ENCODE data around the gene MT1M. TPM values are rescaled to one million over a fixed set of nuclear protein-coding genes. Genes with fewer than 3 reads are reported as not detected.

Gene MT1M
- total RNA-seq, 2 experiments from 2014 or later, result not detected

DNA sequence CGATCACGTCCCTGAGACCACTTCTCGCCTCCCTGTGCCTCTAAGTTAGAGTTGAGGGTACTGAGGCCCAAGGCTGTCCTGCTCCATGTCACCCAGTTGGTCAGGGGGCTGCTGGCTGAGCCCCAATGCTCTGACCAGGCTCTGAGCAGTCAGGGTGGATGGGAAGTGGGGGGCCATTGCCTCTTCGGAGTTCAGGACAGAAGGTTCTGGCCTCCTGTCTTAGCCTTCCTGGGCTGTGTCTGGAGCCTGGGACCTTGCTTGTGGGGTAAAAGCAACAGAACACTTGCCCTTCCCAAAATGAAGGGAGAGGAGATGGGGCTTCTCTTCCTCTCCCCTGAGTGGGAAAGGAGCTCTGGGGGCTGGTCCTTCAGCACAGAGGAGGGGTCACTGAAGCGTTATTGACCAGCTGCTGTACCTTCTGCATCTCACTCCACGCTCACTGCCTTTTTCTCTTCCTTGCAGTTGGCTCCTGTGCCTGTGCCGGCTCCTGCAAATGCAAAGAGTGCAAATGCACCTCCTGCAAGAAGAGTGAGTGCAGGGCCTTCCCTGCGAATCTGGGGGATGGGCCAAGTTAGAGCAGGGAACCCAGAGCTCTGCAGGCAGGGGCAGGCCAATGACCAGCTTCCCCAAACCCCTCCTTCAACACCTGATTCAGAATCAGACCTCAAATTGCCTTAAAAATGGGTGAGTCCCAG lies 50.4 kb downstream of the MT1M start:
- H3K36me3 ChIP-seq (ENCODE audit: insufficient read depth, low read length), result no peaks in the 10 kb centered on the region
- peak overlapping the region; percentile 78 for H3K4me2 ChIP-seq (ENCODE audit: low read length)
- intact Hi-C loops (cut with micrococcal nuclease; ENCODE audit: unreplicated experiment), result no loop called here
- POLR2A ChIA-PET, result interaction anchor here (0.5 to 2.0 kb wide), 6 partner anchors 13 to 1725 kb away, joined by 3 to 17 read pairs (median 3); no protein-coding TSS in a partner anchor
- H3K9me3 ChIP-seq (ENCODE audit: low read length), result no peaks in the 10 kb centered on the region
- H3K9me2 ChIP-seq (ENCODE audit: insufficient read depth, low read length), result no peaks in the 10 kb centered on the region
- CTCF ChIA-PET (ENCODE audit: unreplicated experiment), result interaction anchor here (1.9 kb wide), 1 partner anchor 19 kb away, joined by 9 read pairs; no protein-coding TSS in a partner anchor
- DNase-seq (ENCODE audit: low spot score), result peak; percentile 7
- peaks cover 22% of the 10 kb centered on the region for H3K4me1 ChIP-seq (ENCODE audit: insufficient read depth, low read length, poor library complexity, severe bottlenecking)
- no peaks in the 10 kb centered on the region for H4K20me1 ChIP-seq (ENCODE audit: insufficient read depth, low read length)
- TF ChIP-seq, protein P1, sequence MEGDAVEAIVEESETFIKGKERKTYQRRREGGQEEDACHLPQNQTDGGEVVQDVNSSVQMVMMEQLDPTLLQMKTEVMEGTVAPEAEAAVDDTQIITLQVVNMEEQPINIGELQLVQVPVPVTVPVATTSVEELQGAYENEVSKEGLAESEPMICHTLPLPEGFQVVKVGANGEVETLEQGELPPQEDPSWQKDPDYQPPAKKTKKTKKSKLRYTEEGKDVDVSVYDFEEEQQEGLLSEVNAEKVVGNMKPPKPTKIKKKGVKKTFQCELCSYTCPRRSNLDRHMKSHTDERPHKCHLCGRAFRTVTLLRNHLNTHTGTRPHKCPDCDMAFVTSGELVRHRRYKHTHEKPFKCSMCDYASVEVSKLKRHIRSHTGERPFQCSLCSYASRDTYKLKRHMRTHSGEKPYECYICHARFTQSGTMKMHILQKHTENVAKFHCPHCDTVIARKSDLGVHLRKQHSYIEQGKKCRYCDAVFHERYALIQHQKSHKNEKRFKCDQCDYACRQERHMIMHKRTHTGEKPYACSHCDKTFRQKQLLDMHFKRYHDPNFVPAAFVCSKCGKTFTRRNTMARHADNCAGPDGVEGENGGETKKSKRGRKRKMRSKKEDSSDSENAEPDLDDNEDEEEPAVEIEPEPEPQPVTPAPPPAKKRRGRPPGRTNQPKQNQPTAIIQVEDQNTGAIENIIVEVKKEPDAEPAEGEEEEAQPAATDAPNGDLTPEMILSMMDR (conservative IDR thresholded peaks at IDR 0.05; ENCODE audit: low read length), result no peak
- no peak for TF ChIP-seq EZH2phosphoT487 (IDR thresholded peaks at IDR 0.05; ENCODE audit: borderline replicate concordance, low read depth, low read length)
- H3K4me3 ChIP-seq (ENCODE audit: low read depth, low read length, poor library complexity, severe bottlenecking), result peak overlapping the region; percentile 69
- no peaks in the 10 kb centered on the region for H3K79me2 ChIP-seq (ENCODE audit: insufficient read depth, low read depth, low read length)
- no peak overlapping the region for H3K27ac ChIP-seq (ENCODE audit: low read depth, low read length, poor library complexity, severe bottlenecking)
- peak overlapping the region; percentile 65 for H2AFZ ChIP-seq (ENCODE audit: low read length)
- TSS peak; percentile 94 for BruUV-seq (replicated peaks)

Other genes with a start within 250 kb of the MT1M start
- 87.7 and 108 TPM in 2 replicates for gene AMFR, start 207.1 kb upstream of the MT1M start, total RNA-seq (2014; rRNA removed; shearing (Covaris generic))
- 101 and 105 TPM in 2 replicates for gene AMFR, start 207.1 kb upstream of the MT1M start, total RNA-seq (2022)
- 123 and 229 TPM in 2 replicates for gene NUDT21, start 181.3 kb upstream of the MT1M start, total RNA-seq (2014; rRNA removed; shearing (Covaris generic))
- 270 and 273 TPM in 2 replicates for gene NUDT21, start 181.3 kb upstream of the MT1M start, total RNA-seq (2022)
- 35.1 and 78.7 TPM in 2 replicates for gene OGFOD1, start 181.1 kb upstream of the MT1M start, total RNA-seq (2014; rRNA removed; shearing (Covaris generic))
- 45.3 and 56.8 TPM in 2 replicates for gene OGFOD1, start 181.1 kb upstream of the MT1M start, total RNA-seq (2022)
- 13.9 and 15.3 TPM in 2 replicates for gene BBS2, start 112.6 kb upstream of the MT1M start, total RNA-seq (2014; rRNA removed; shearing (Covaris generic))
- 14.1 and 18.3 TPM in 2 replicates for gene BBS2, start 112.6 kb upstream of the MT1M start, total RNA-seq (2022)
- not detected in 2 replicates for gene MT4, start 67.6 kb upstream of the MT1M start, total RNA-seq (2014; rRNA removed; shearing (Covaris generic))
- not detected in 2 replicates for gene MT4, start 67.6 kb upstream of the MT1M start, total RNA-seq (2022)
- gene MT3, start 43.1 kb upstream of the MT1M start, total RNA-seq (2014; rRNA removed; shearing (Covaris generic)), result not detected in 2 replicates
- not detected in 2 replicates for gene MT3, start 43.1 kb upstream of the MT1M start, total RNA-seq (2022)
- 27.2 and 40.0 TPM in 2 replicates for gene MT2A, start 24.1 kb upstream of the MT1M start, total RNA-seq (2014; rRNA removed; shearing (Covaris generic))
- 5.7 and 9.3 TPM in 2 replicates for gene MT2A, start 24.1 kb upstream of the MT1M start, total RNA-seq (2022)
- not detected in 2 replicates for gene MT1E, start 6.9 kb upstream of the MT1M start, total RNA-seq (2014; rRNA removed; shearing (Covaris generic))
- not detected in 2 replicates for gene MT1E, start 6.9 kb upstream of the MT1M start, total RNA-seq (2022)
- gene MT1A, start 6.0 kb downstream of the MT1M start, total RNA-seq (2014; rRNA removed; shearing (Covaris generic)), result not detected in 2 replicates
- gene MT1A, start 6.0 kb downstream of the MT1M start, total RNA-seq (2022), result not detected in 2 replicates
- gene MT1B, start 19.2 kb downstream of the MT1M start, total RNA-seq (2014; rRNA removed; shearing (Covaris generic)), result not detected in 2 replicates
- gene MT1B, start 19.2 kb downstream of the MT1M start, total RNA-seq (2022), result not detected in 2 replicates
- gene MT1F, start 25.3 kb downstream of the MT1M start, total RNA-seq (2014; rRNA removed; shearing (Covaris generic)), result 0.44 TPM in 1 of 2 replicates, not detected in the other
- gene MT1F, start 25.3 kb downstream of the MT1M start, total RNA-seq (2022), result 1.8 TPM in 1 of 2 replicates, not detected in the other
- gene MT1G, start 35.4 kb downstream of the MT1M start, total RNA-seq (2014; rRNA removed; shearing (Covaris generic)), result not detected in 2 replicates
- not detected in 2 replicates for gene MT1G, start 35.4 kb downstream of the MT1M start, total RNA-seq (2022)
- gene MT1H, start 37.2 kb downstream of the MT1M start, total RNA-seq (2014; rRNA removed; shearing (Covaris generic)), result not detected in 2 replicates
- gene MT1H, start 37.2 kb downstream of the MT1M start, total RNA-seq (2022), result not detected in 2 replicates
- gene MT1X, start 49.8 kb downstream of the MT1M start, total RNA-seq (2014; rRNA removed; shearing (Covaris generic)), result 17.1 and 18.8 TPM in 2 replicates
- 14.6 and 21.2 TPM in 2 replicates for gene MT1X, start 49.8 kb downstream of the MT1M start, total RNA-seq (2022)
- gene NUP93, start 97.5 kb downstream of the MT1M start, total RNA-seq (2014; rRNA removed; shearing (Covaris generic)), result 119 and 120 TPM in 2 replicates
- 148 and 183 TPM in 2 replicates for gene NUP93, start 97.5 kb downstream of the MT1M start, total RNA-seq (2022)
- 0.25 and 1.6 TPM in 2 replicates for gene SLC12A3, start 232.5 kb downstream of the MT1M start, total RNA-seq (2014; rRNA removed; shearing (Covaris generic))
- gene SLC12A3, start 232.5 kb downstream of the MT1M start, total RNA-seq (2022), result 0.63 and 0.88 TPM in 2 replicates

Data from OCI-LY7 (cell line).